Omental fat pad (tissue), 4 donors: ENCODE measurements around the gene ABCG1. TPM values are rescaled to one million over a fixed set of nuclear protein-coding genes. Genes with fewer than 3 reads are reported as not detected.
A peak's percentile ranks its signal among the peaks of the same experiment; 100 is the strongest.

ENCODE experiments used
- ATAC-seq: fragments of 150-250 bp; one replicate; pipeline ENCODE4 v1.9.1; 2016; ENCODE audit warnings: mild to moderate bottlenecking, moderate library complexity; ENCODE audit not compliant: low FRiP score
- DNase-seq: peaks from one replicate; pipeline ENCODE4 v3.0.0-alpha.2; 2019; ENCODE audit warnings: low spot score
- CTCF ChIP-seq, 3 donors: fragments of 450-650 bp; IDR thresholded peaks; one replicate each; pipeline ENCODE4 v1.5.1; 2016 to 2017; ENCODE audit warnings: antibody characterized with exemption in 3 of 3, mild to moderate bottlenecking in 3 of 3, moderate library complexity in 2 of 3
- total RNA-seq, 4 donors: library from RNA; depleted of rRNA; stranded (reverse); fragments of >200 nt; gene quantifications; one replicate each; pipeline ENCODE4 v1.1.0, GENCODE V29; 2016

The ABCG1 gene
- total RNA-seq, 4 donors from 2014 or later: 9.8 to 45.1 (median 30.2) TPM

- TF ChIP-seq CTCF (IDR thresholded peaks at IDR 0.05): no peak
- DNase-seq (no peak), ATAC-seq (no peak)
Measured at GRCh38 chr21:42306366-42307035, 87.6 kb downstream of the ABCG1 start.

GRCh38 chr21:42307106-42307505, 88.2 kb downstream of the ABCG1 start:
- no peak for TF ChIP-seq CTCF (IDR thresholded peaks at IDR 0.05)
- no peak for DNase-seq
- no peak for ATAC-seq

- DNase-seq (no peak), ATAC-seq (no peak)
- TF ChIP-seq CTCF (IDR thresholded peaks at IDR 0.05): no peak
Measured at GRCh38 chr21:42308161-42308913, 89.4 kb downstream of the ABCG1 start.

GRCh38 chr21:42308914-42309752, 90.2 kb downstream of the ABCG1 start:
- no peak for TF ChIP-seq CTCF (IDR thresholded peaks at IDR 0.05)
- DNase-seq: no peak
- no peak for ATAC-seq

- ATAC-seq (no peak), DNase-seq (peak; percentile 62)
- no peak for TF ChIP-seq CTCF (IDR thresholded peaks at IDR 0.05)
Measured at GRCh38 chr21:42309753-42310213, 90.8 kb downstream of the ABCG1 start.

GRCh38 chr21:42310411-42311001, 91.6 kb downstream of the ABCG1 start:
- ATAC-seq (no peak), DNase-seq (no peak)
- TF ChIP-seq CTCF (IDR thresholded peaks at IDR 0.05): no peak
